GM12865 (cell line): ENCODE results near the gene C12orf43.

Experiments used
- DNase-seq: peaks from one replicate; pipeline ENCODE4 v3.0.0; 2010; ENCODE audit warnings: low read depth
- H3K4me3 ChIP-seq: 2 replicates; pipeline ENCODE4 v1.5.1; 2011; ENCODE audit warnings: mild to moderate bottlenecking, low read depth, low read length, control low read depth
- TF ChIP-seq, protein P1 (sequence below): IDR thresholded peaks from 2 replicates; pipeline ENCODE4 v1.5.1; 2011; ENCODE audit warnings: low read length, control low read depth, low read depth, inconsistent platforms; ENCODE audit not compliant: insufficient read depth; ENCODE audit errors: missing control alignments

C12orf43 gene

DNA sequence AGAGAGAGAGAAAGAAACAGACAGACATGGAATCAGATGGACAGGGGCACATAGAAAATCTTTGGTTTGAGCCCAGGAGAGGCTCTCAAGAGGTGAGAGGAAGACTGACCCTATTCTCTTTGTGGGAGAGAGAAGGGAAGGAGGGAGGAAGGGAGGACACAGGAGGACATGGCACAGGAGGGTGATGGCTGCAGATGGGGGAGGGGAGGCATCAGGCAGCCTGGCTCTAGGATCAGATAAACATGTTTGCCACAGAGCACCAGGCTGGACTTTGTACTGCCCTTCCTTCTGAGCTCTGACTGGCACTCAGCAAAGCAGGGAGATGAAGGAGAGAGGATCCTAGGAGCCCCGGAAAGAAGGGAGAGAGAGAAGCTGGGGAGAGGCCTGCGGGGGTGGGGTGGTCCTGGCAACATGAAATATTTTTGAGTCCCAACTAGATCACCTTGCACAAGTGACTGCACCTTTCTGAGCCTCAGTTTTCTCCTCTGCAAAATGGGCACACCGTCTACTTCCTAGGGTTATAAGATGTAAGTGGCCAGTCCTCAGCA lies 31.9 kb downstream of the C12orf43 start:
- TF ChIP-seq, protein P1, sequence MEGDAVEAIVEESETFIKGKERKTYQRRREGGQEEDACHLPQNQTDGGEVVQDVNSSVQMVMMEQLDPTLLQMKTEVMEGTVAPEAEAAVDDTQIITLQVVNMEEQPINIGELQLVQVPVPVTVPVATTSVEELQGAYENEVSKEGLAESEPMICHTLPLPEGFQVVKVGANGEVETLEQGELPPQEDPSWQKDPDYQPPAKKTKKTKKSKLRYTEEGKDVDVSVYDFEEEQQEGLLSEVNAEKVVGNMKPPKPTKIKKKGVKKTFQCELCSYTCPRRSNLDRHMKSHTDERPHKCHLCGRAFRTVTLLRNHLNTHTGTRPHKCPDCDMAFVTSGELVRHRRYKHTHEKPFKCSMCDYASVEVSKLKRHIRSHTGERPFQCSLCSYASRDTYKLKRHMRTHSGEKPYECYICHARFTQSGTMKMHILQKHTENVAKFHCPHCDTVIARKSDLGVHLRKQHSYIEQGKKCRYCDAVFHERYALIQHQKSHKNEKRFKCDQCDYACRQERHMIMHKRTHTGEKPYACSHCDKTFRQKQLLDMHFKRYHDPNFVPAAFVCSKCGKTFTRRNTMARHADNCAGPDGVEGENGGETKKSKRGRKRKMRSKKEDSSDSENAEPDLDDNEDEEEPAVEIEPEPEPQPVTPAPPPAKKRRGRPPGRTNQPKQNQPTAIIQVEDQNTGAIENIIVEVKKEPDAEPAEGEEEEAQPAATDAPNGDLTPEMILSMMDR = no peak
- no peak overlapping the region for H3K4me3 ChIP-seq
- no peak for DNase-seq

DNA sequence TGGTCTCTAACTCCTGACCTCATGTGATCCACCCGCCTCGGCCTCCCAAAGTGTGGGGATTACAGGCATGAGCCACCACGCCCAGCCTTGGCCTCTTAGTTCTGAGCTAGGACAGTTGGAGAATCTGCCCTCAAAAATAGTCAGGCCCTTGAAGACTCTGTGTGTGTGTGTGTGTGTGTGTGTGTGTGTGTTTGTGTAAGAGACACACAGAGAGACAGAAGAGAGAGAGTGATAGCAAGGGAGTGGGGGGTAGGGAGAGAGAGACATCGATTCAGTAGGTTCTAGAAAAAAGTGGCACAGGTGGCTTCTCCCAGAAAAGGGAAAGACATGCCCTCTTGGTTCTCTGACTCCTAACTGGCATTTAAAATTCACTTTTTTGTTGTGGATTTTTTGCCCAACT lies 32.5 kb downstream of the C12orf43 start:
- DNase-seq = no peak
- TF ChIP-seq, protein P1 = no peak
- no peak overlapping the region for H3K4me3 ChIP-seq

DNA sequence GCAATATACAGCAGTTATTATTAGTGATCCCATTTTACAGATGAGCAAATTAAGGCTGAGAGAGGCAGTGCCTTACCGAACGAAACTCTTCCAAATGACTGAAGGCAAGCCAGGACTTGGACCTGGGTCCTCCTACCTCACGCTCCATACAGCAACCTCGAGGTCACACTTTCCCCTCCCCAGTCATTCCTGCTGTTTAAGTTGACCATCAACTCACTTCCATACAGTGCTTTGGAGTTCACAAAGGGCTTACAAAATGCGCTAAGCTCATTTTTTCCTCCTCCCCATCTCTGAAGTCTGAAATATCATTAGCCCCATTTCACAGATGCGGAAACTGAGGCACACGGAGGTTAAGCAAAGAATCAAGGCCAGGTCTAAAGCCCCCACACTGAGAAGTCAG lies 33.6 kb downstream of the C12orf43 start:
- DNase-seq = no peak
- TF ChIP-seq, protein P1 = no peak
- H3K4me3 ChIP-seq = no peak overlapping the region

DNA sequence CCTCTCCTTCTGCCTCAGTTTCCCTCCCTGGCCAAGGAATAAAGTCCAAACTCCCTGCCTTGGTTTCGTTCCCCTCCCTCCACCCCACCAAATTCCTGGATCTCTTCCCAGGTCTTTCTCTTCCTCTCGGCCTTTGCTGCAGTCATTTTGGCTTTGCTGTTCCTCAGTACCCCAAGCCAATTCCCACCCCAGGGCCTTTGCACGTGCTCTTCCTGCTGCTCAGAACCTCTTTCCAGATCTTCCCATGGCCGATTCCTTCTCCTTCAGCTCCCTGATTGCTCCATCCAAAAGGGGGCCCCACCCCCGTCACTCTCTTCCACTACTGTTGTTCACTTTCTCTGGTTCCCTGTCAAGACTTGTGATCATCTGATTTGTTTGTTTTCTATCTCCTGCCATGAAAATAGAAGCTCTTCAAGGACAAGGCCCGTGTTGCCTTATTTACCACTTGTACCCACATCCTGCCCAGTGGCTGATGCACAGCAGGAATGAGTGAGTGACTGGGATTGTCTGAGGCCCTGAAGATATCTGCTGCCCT lies 34.8 kb downstream of the C12orf43 start:
- DNase-seq = no peak
- H3K4me3 ChIP-seq = no peak overlapping the region
- TF ChIP-seq, protein P1 = no peak

DNA sequence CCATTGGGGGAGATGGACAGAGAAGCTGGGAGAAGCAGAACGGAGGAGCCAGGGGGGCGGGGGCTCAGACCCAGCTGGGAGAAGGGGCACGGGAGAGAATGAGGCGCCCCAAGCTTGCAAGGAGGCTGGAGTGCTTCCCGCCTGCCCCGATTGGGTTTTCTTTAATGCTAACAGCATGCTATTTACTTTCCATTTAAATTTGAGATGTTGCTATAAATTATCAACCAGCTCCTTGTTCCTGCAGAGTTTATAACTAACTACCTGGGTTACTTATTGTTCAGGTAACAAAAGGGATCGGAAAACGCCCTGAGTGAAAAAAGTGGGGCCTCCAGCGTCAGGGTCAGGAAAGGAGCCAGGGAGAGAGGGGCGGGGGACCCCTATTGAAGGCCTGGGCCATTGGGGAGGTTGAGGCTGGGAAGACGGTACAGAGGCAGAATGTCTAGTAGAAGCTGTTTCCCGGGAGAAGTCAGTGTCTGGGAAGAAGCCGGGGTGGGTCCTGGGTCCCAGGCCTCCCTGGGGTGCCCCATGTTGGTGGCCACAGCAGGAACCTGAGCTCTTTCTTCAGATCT lies 35.4 kb downstream of the C12orf43 start:
- DNase-seq = no peak
- no peak overlapping the region for H3K4me3 ChIP-seq

DNA sequence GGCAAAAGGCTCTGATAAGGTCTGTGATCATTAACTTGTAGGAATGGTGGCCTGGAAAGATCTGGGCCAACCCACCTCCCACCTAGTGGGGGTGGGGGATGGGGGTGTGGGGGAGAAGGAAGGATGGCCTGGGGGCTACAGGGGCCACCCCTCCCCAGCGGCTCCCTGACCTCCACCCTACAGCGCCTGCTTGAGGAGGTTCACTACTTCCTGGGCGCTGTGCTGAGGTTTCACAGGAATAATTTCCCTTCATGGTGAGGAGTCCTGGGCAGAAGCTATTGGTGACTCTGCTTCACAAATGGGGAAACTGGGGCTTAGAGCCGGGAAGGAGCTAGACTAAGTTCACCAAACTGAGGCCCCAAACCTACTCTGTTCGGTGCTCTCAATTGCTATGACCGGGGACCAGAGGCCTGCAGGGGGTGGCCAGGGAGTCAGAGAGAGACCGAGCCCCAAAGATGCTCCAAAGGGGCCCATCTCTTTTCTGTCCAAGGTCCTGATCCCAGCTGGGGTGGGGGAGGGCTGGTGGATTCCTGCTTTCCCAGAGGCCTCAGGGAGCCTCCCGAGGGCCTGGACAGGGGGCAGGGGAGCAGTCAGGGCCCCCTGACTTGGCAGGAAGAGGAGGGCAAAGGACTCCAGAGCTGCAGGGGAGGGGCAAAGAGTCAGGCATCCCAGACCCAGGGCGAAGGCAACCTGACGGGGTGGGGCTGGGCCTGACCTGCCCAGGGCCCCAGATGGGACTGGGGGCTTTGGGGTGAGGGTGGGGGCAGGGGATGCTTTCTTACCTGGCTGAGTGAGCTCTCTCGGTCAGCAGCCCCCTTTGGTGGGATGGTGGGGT lies 36.2 kb downstream of the C12orf43 start:
- no peak overlapping the region for H3K4me3 ChIP-seq
- TF ChIP-seq, protein P1 = no peak
- no peak for DNase-seq

More for the DNA sequence above, 35.4 kb downstream of the C12orf43 start:
- TF ChIP-seq, protein P1 = no peak
